GM11168 (cell line): ENCODE data around the gene SPATA20.

ENCODE experiments used
- in situ Hi-C: fragments of 300-500 bp; cut with MboI; formaldehyde crosslinking; loops from one replicate; pipeline ENCODE4 v1.12.0; 2022; ENCODE audit warnings: low sequenced_read_pairs; ENCODE audit not compliant: unreplicated experiment

The SPATA20 gene

GRCh38 chr17:50519141-50519834, 27.7 kb upstream of the SPATA20 start:
- in situ Hi-C loops, result no loop called here

- in situ Hi-C loops, result no loop called here
Measured at GRCh38 chr17:50520483-50520882, 26.5 kb upstream of the SPATA20 start.

- in situ Hi-C loops, result no loop called here
Measured at GRCh38 chr17:50521514-50521913, 25.5 kb upstream of the SPATA20 start.

GRCh38 chr17:50522766-50523165, 24.2 kb upstream of the SPATA20 start:
- in situ Hi-C loops, result no loop called here

GRCh38 chr17:50523208-50523607, 23.8 kb upstream of the SPATA20 start:
- in situ Hi-C loops, result no loop called here

GRCh38 chr17:50524838-50525237, 22.1 kb upstream of the SPATA20 start:
- in situ Hi-C loops, result no loop called here

GRCh38 chr17:50527155-50527762, 19.7 kb upstream of the SPATA20 start:
- in situ Hi-C loops, result no loop called here

- in situ Hi-C loops, result no loop called here
Measured at GRCh38 chr17:50527949-50528474, 19.0 kb upstream of the SPATA20 start.

GRCh38 chr17:50529849-50530248, 17.1 kb upstream of the SPATA20 start:
- in situ Hi-C loops, result no loop called here

GRCh38 chr17:50531428-50532025, 15.4 kb upstream of the SPATA20 start:
- in situ Hi-C loops, result no loop called here

- in situ Hi-C loops, result no loop called here
Measured at GRCh38 chr17:50532452-50533024, 14.4 kb upstream of the SPATA20 start, which contains the start of gene EPN3. EPN3 (plus strand) TSS chr17:50532735; CDS start chr17:50536557, 3,822 bp downstream.

GRCh38 chr17:50533185-50533584, 13.8 kb upstream of the SPATA20 start:
- in situ Hi-C loops, result no loop called here

- in situ Hi-C loops, result no loop called here
Measured at GRCh38 chr17:50533720-50534148, 13.2 kb upstream of the SPATA20 start.

- in situ Hi-C loops, result no loop called here
Measured at GRCh38 chr17:50534222-50534978, 12.6 kb upstream of the SPATA20 start.

- in situ Hi-C loops, result no loop called here
Measured at GRCh38 chr17:50534979-50535326, 12.0 kb upstream of the SPATA20 start.

- in situ Hi-C loops, result no loop called here
Measured at GRCh38 chr17:50535407-50535806, 11.6 kb upstream of the SPATA20 start.

GRCh38 chr17:50536683-50537646, 10.0 kb upstream of the SPATA20 start:
- in situ Hi-C loops, result no loop called here

- in situ Hi-C loops, result no loop called here
Measured at GRCh38 chr17:50537721-50538548, 9.0 kb upstream of the SPATA20 start.
